Measurements from ENCODE around the gene IL1A. TPM values are rescaled to one million over a fixed set of nuclear protein-coding genes. Genes with fewer than 3 reads are reported as not detected.
A peak's percentile ranks its signal among the peaks of the same experiment; 100 is the strongest.

Gene IL1A
- total RNA-seq, 1 donor, result not detected

DNA sequence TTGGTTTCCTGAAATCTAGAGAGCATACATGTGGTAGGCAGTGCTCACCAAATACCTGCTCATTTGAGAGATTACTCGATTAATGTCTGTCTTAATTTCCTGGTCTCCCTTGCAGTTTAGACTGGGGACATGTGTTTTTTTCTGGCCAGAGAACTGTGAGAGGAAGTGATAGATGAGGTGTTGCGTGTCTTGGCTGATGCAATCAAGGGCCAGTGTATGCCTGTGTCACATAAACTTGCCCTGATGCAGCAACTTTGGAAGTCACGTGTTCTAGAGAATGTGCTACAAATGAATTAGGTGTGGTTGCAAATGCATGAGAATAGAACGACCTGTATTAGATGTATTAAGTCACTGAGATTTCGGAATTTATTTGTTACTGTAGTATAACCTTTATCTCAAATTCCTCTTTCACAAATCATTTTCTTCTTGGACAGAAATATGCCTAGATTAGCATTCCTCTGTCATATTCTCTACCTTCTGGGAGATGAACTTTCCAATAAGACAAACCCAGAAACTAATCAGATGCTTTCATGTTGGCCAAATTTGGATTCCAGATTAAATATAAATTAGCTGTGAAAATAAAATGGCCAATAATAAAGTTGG is 9.9 kb upstream of the IL1A start:
- Histone ChIP-seq H3K4me2 (ENCODE audit: insufficient read depth, low read length) (peak overlapping the region; percentile 1), H2AFZ (ENCODE audit: low read length) (peak overlapping the region; percentile 1), H3K27ac (ENCODE audit: low read depth, low read length) (peak overlapping the region; percentile 88)

DNA sequence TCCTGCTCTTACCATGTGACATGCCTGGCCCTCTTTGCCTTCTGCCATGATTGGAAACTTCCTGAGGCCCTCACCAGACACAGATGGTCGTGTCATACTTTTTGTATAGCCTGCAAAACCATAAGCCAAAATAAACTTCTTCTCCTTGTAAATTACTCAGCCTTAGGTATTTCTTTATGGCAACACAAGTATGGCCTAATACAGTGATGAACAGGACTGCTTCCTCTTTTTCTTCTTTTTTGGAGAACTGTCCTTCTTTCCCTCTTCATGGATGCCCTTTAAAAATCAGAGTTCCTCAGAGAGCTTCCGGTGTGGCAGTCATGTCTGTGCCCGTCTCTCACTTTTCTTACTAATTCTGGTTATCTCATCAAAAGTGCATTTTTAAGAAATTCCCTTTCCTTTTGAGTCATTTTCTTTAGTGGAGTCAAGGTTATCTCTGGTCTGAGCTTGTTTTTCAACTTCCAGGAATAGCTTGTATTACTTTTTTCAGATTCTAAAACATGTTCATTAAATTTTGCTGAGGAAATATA is 9.2 kb upstream of the IL1A start:
- TF ChIP-seq, protein P1, sequence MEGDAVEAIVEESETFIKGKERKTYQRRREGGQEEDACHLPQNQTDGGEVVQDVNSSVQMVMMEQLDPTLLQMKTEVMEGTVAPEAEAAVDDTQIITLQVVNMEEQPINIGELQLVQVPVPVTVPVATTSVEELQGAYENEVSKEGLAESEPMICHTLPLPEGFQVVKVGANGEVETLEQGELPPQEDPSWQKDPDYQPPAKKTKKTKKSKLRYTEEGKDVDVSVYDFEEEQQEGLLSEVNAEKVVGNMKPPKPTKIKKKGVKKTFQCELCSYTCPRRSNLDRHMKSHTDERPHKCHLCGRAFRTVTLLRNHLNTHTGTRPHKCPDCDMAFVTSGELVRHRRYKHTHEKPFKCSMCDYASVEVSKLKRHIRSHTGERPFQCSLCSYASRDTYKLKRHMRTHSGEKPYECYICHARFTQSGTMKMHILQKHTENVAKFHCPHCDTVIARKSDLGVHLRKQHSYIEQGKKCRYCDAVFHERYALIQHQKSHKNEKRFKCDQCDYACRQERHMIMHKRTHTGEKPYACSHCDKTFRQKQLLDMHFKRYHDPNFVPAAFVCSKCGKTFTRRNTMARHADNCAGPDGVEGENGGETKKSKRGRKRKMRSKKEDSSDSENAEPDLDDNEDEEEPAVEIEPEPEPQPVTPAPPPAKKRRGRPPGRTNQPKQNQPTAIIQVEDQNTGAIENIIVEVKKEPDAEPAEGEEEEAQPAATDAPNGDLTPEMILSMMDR (IDR thresholded peaks at IDR 0.05; ENCODE audit: extremely low read depth, low read depth, low read length), result no peak
- Histone ChIP-seq H3K79me2 (ENCODE audit: insufficient read depth, low read length) (no peaks in the 10 kb centered on the region), H3K4me2 (ENCODE audit: insufficient read depth, low read length) (no peak overlapping the region), H2AFZ (ENCODE audit: low read length) (peak overlapping the region; percentile 63), H3K4me3 (ENCODE audit: insufficient read depth, low read length) (no peak overlapping the region), H3K27me3 (ENCODE audit: insufficient read depth, low read length) (no peaks in the 10 kb centered on the region), H3K27ac (ENCODE audit: low read depth, low read length) (peak overlapping the region; percentile 88), H3K36me3 (ENCODE audit: insufficient read depth, low read length) (no peaks in the 10 kb centered on the region), H4K20me1 (ENCODE audit: insufficient read depth, low read length) (no peaks in the 10 kb centered on the region), H3K9me3 (ENCODE audit: low read depth, low read length) (no peaks in the 10 kb centered on the region), H3K4me1 (ENCODE audit: insufficient read depth, low read length) (peaks cover 16% of the 10 kb centered on the region)
- DNase-seq (ENCODE audit: insufficient read length, low spot score, missing footprints), result no peak

More for the DNA sequence above, 9.9 kb upstream of the IL1A start:
- DNase-seq (ENCODE audit: insufficient read length, low spot score, missing footprints), result no peak
- Histone ChIP-seq H3K4me1 (ENCODE audit: insufficient read depth, low read length) (peaks cover 16% of the 10 kb centered on the region), H3K4me3 (ENCODE audit: insufficient read depth, low read length) (no peak overlapping the region), H3K79me2 (ENCODE audit: insufficient read depth, low read length) (no peaks in the 10 kb centered on the region), H4K20me1 (ENCODE audit: insufficient read depth, low read length) (no peaks in the 10 kb centered on the region), H3K9me3 (ENCODE audit: low read depth, low read length) (no peaks in the 10 kb centered on the region), H3K36me3 (ENCODE audit: insufficient read depth, low read length) (no peaks in the 10 kb centered on the region), H3K27me3 (ENCODE audit: insufficient read depth, low read length) (no peaks in the 10 kb centered on the region)
- TF ChIP-seq, protein P1 (IDR thresholded peaks at IDR 0.05; ENCODE audit: extremely low read depth, low read depth, low read length), result no peak

DNA sequence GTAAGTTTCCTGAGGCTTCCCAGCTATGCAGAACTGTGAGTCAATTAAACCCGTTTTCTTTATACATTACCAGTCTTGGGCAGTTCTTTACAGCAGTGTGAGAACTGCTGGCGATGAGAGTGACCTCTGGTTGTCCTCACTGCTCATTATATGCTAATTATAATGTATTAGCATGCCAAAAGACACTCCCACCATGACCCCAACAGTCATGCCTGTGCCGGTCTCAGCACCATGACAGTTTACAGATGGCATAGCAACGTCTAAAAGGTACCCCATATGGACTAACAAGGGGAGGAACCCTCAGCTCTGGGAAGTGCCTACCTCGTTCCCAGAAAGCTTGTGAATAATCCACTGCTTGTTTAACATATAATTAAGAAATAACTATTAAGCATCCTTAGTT is 8.1 kb upstream of the IL1A start:
- peaks cover 16% of the 10 kb centered on the region for H3K4me1 ChIP-seq (ENCODE audit: insufficient read depth, low read length)
- H4K20me1 ChIP-seq (ENCODE audit: insufficient read depth, low read length), result no peaks in the 10 kb centered on the region
- no peak overlapping the region for H3K27ac ChIP-seq (ENCODE audit: low read depth, low read length)

DNA sequence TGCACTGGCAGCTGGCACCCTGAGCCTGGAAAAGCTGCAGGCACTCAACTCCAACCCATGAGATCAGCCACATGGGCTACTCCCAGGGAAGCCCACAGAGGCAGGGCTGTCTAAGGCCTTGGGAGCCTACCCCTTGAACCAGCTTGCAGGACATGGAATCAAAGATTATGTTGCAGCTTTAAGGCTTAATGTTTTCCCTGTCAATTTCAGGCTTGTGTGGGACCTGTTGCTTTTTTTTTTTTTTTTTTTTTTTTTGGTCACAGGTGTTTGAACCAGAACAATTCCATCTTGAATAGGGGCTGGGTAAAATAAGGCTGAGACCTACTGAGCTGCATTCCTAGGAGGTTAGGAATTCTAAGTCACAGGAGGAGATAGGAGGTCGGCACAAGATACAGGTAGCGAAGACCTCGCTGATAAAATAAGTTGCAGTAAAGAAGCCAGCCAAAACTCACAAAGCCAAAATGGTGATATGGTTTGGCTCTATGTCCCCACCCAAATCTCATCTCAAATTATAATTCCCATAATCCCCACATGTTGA is 7.5 kb upstream of the IL1A start:
- Histone ChIP-seq H3K4me2 (ENCODE audit: insufficient read depth, low read length) (no peak overlapping the region), H3K9me3 (ENCODE audit: low read depth, low read length) (no peaks in the 10 kb centered on the region), H3K36me3 (ENCODE audit: insufficient read depth, low read length) (no peaks in the 10 kb centered on the region), H4K20me1 (ENCODE audit: insufficient read depth, low read length) (no peaks in the 10 kb centered on the region), H3K4me1 (ENCODE audit: insufficient read depth, low read length) (peaks cover 16% of the 10 kb centered on the region), H3K79me2 (ENCODE audit: insufficient read depth, low read length) (no peaks in the 10 kb centered on the region), H3K4me3 (ENCODE audit: insufficient read depth, low read length) (no peak overlapping the region), H3K27ac (ENCODE audit: low read depth, low read length) (no peak overlapping the region), H2AFZ (ENCODE audit: low read length) (no peak overlapping the region), H3K27me3 (ENCODE audit: insufficient read depth, low read length) (no peaks in the 10 kb centered on the region)
- TF ChIP-seq, protein P1 (IDR thresholded peaks at IDR 0.05; ENCODE audit: extremely low read depth, low read depth, low read length), result no peak
- DNase-seq (ENCODE audit: insufficient read length, low spot score, missing footprints), result no peak

More for the DNA sequence above, 8.1 kb upstream of the IL1A start:
- H3K27me3 ChIP-seq (ENCODE audit: insufficient read depth, low read length), result no peaks in the 10 kb centered on the region
- no peak overlapping the region for H3K4me2 ChIP-seq (ENCODE audit: insufficient read depth, low read length)
- H3K9me3 ChIP-seq (ENCODE audit: low read depth, low read length), result no peaks in the 10 kb centered on the region
- H3K4me3 ChIP-seq (ENCODE audit: insufficient read depth, low read length), result no peak overlapping the region
- H2AFZ ChIP-seq (ENCODE audit: low read length), result no peak overlapping the region
- no peak for DNase-seq (ENCODE audit: insufficient read length, low spot score, missing footprints)
- TF ChIP-seq, protein P1 (IDR thresholded peaks at IDR 0.05; ENCODE audit: extremely low read depth, low read depth, low read length), result no peak
- no peaks in the 10 kb centered on the region for H3K79me2 ChIP-seq (ENCODE audit: insufficient read depth, low read length)
- H3K36me3 ChIP-seq (ENCODE audit: insufficient read depth, low read length), result no peaks in the 10 kb centered on the region

All from osteoblast (primary cell).